ENCODE data around the gene ZNF808.
"Not testable (repeated sequence)": the region's sequence is repeated elsewhere in the genome, so short reads cannot be mapped to it uniquely, and the experiment has no call there.

GRCh38 chr19:52558732-52559445 lies 31.4 kb downstream of the ZNF808 start:
- TF ChIP-seq POLR2A, CTCF (IDR thresholded peaks at IDR 0.05): not testable (repeated sequence)
